NCI-H2029 treated with DMSO at 0.1 percent for 48 hours (cell line): ENCODE data around the gene KANK3.
"Not testable (repeated sequence)": the region's sequence is repeated elsewhere in the genome, so short reads cannot be mapped to it uniquely, and the experiment has no call there.

Source experiments
- DNase-seq: peaks from one replicate; lab custom pipeline; 2025; lab: John Stamatoyannopoulos, UW

Gene KANK3

GRCh38 chr19:8342684-8343482 is at the start of gene KANK3:
Gene KANK3 (minus strand): TSS chr19:8343262. CDS start chr19:8337828, 5,434 bp downstream.
- DNase-seq, result peak; percentile 67

GRCh38 chr19:8392017-8392591 is 49.0 kb upstream of the KANK3 start:
- no peak for DNase-seq

GRCh38 chr19:8391198-8392016 is 48.3 kb upstream of the KANK3 start:
- DNase-seq, result no peak

- DNase-seq, result peak; percentile 72
These were observed 47.5 kb upstream of the KANK3 start for GRCh38 chr19:8390617-8390981.

DNA sequence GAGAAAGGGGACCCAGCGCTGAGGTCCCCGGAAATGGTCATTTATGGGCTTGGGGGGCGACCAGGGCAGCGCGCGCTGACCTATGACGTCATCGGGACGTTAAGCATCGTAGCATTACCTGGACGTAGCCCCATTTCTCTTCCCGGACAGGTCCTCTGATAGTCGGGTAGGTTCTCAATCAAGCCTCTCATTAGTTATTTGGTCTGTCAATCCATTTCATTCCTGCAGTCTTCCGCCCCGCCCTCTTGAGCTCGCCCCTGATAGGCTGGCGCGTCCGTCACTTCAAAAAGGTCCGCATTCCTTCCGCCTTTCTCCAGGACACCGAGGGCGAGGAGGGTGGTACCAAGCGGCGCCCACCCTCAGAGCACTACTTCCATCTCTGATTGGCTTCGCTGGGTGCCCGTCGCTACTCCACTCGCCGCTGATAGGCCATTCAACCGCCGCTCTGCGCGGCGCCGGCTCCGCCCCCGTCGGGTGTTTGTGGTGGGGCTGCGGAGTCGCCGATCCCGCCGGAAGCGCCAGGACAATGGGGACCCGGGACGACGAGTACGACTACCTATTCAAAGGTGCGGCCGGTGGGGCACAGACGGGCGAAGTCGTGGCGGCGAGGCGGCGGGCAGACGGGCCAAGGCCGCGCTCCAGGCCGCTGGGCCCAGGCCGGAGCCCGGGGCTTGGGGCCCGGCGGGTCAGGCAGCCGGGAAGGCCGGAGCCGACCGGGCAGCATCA is 47.0 kb upstream of the KANK3 start, which contains the start of gene RAB11B:
Gene RAB11B, plus strand, starts transcription at position 470 of the 726 bp plus-strand sequence. Its CDS starts 57 bp downstream, at position 527.
- peak; percentile 99 for DNase-seq

DNA sequence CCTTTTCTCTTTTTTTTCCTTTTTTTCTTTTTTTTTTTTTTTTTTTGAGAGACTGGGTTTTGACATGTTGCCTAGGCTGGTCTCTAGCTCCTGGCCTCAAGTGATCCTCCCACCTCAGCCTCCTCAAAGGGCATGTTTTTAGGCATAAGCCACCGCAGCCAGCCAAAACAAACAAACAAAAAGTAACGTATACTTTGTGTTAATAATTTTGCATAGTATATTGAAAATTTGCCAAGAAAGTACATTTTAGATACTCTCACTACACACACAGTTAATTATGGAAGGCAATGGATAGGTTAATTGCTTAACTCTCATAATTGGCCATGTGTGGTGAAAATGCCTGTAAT is 45.5 kb upstream of the KANK3 start:
- DNase-seq, result no peak

DNA sequence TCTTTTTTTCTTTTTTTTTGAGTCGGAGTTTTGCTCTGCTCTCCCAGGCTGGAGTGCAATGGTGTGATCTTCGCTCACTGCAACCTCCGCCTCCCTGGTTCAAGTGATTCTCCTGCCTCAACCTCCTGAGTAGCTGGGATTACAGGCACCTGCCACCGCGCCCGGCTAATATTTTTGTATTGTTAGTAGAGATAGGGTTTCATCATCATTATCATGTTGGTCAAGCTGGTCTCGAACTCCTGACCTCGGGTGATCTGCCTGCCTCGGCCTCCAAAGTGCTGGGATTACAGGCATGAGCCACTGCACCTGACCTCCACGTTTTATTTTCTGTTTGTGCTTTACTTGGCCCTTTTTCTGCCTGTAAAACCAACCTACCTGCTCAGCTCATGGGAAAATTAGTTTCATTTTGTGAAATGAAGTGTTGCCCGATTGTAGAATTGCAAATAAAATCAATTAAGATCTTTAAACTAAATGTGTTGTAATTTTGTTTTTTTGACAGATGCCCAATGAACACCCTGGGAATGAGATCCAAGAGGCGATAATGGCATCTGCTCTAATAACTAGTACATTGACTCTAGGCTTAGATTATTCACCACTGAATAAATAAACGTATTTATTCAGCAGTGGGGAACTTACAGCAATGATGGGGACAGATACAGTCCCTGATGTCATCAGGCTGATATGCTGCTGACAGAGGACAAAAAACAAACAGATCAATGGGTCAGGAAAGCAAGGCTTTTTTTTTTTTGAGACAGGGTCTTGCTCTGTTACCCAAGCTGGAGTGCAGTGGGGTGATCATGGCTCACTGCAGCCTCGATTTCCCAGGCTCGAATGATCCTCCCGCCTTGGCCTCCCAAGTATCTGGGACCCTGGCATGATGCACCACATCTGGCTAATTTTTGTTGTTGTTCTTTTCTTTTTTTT is 44.9 kb upstream of the KANK3 start:
- DNase-seq, result no peak

DNA sequence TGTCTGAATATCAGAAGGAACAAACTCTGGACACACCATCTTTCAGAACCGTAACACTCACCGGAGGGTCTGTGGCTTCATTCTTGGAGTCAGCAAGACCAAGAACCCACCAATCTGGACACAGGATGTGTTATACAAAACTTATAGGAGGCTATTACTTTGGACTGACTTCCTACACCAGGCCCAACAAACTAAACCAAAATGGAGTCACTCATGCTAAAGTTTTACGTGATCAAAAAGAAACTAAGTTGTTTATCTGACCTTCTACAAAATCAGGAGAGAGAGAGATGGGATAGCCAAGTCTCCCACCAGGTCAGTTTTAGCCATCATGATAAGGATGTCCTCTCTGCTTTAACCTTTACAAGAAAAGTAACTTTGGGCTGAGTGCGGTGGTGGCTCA is 43.9 kb upstream of the KANK3 start:
- no peak for DNase-seq

GRCh38 chr19:8386419-8386818 is 43.4 kb upstream of the KANK3 start:
- not testable (repeated sequence) for DNase-seq

DNA sequence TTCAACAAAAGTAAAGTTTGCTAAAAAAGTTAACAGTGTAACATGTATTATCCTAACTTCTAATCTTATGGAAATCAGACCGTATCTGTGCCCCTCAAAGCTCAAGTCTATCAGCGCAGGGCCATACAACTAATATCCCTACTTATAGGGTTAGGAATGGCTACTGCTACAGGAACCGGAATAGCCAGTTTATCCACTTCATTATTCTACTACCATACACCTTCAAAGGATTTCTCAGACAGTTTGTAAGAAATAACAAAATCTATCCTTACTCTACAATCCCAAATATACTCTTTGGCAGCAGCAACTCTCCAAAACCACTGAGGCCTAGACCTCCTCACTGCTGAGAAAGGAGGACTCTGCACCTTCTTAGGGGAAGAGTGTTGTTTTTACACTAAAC is 42.5 kb upstream of the KANK3 start:
- not testable (repeated sequence) for DNase-seq

GRCh38 chr19:8385103-8385502 is 42.0 kb upstream of the KANK3 start:
- DNase-seq, result not testable (repeated sequence)

GRCh38 chr19:8384569-8384968 is 41.5 kb upstream of the KANK3 start:
- not testable (repeated sequence) for DNase-seq

DNA sequence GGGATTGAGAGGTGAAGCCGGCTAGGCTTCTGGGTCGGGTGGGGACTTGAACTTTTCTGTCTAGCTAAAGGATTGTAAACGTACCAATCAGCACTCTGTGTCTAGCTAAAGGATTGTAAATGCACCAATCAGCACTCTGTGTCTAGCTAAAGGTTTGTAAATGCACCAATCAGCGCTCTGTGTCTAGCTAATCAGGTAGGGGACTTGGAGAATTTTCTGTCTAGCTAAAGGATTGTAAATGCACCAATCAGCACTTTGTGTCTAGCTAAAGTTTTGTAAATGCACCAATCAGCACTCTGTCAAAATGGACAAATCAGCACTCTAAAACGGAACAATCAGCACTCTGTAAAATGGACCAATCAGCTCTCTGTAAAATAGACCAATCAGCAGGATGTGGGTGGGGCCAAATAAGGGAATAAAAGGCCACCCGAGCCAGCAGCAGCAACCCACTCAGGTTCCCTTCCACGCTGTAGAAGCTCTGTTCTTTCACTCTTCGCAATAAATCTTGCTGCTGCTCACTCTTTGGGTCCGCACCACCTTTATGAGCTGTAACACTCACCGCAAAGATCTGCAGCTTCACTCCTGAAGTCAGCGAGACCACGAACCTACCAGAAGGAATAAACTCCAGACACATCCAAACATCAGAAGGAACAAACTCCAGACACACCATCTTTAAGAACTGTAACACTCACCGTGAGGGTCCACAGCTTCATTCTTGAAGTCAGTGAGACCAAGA is 36.3 kb upstream of the KANK3 start:
- not testable (repeated sequence) for DNase-seq

DNA sequence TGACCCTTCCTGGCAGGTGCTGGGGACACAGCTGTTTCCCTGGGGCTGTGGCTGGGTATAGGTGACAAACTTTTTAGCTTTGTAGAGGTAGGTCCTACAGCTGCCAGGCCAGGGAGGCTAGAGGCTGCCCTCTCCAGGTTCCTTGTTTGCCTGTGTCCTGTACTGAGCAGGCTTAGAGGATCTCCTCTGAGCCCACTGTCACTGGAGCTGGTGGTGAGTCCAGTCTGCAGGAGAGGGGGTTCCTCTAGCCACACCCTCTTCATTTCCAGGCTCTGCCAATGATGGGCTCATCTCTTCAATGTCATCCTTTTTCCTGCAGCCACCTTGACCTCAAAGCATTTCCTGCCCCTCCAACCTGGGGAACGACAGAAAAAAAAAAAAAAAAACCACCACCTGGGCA is 34.5 kb upstream of the KANK3 start:
- DNase-seq, result no peak

DNA sequence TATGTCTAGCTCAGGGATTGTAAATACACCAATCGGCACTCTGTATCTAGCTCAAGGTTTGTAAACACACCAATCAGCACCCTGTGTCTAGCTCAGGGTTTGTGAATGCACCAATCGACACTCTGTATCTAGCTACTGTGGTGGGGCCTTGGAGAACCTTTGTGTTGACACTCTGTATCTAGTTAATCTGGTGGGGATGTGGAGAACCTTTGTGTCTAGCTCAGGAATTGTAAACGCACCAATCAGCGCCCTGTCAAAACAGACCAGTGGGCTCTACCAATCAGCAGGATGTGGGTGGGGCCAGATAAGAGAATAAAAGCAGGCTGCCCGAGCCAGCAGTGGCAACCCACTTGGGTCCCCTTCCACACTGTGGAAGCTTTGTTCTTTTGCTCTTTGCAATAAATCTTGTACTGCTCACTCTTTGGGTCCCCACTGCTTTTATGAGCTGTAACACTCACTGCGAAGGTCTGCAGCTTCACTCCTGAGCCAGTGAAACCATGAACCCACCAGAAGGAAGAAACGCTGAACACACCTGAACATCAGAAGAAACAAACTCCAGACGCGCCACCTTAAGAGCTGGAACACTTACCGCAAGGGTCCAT is 33.4 kb upstream of the KANK3 start:
- not testable (repeated sequence) for DNase-seq

DNA sequence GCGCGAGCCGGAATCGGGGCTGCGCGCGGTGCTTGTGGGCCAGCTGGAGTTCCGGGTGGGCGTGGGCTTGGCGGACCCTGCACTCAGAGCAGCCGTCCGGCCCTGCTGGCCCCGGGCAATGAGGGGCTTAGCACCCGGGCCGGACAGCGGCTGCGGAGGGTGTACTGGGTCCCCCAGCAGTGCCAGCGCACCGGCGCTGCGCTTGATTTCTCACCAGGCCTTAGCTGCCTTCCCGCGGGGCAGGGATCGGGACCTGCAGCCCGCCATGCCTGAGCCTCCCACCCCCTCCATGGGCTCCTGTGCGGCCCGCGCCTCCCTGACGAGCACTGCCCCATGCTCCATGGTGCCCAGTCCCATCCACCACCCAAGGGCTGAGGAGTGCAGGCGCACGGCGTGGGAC is 32.7 kb upstream of the KANK3 start:
- DNase-seq, result not testable (repeated sequence)

DNA sequence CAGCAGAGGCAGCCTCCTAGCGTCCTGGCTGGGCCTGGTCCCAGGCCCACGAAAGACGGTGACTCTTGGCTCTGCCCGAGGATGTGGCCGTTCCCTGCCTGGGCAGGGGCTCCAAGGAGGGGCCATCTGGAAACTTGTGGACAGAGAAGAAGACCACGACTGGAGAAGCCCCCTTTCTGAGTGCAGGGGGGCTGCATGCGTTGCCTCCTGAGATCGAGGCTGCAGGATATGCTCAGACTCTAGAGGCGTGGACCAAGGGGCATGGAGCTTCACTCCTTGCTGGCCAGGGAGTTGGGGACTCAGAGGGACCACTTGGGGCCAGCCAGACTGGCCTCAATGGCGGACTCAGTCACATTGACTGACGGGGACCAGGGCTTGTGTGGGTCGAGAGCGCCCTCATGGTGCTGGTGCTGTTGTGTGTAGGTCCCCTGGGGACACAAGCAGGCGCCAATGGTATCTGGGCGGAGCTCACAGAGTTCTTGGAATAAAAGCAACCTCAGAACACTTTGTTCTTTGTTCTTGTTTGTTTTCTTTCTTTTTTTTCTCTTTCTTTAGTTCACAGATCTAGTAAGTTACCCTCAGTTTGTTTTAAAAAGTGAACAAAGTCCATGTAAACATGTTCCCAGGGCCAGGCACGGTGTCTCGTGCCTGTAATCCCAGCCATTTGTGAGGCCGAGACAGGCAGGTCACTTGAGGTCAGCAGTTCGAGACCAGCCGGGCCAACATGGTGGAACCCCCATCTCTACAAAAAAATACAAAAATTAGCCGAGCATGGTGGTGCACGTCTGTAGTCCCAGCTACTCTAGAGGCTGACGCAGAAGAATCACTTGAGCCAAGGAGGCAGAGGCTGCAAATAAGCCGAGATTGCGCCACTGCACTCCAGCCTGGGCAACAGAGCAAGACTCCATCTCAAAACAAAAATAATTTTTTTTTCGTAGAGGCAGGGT is 31.1 kb upstream of the KANK3 start:
- no peak for DNase-seq

- DNase-seq, result no peak
These were observed 28.1 kb upstream of the KANK3 start for GRCh38 chr19:8371011-8371804.
